Hepatocyte (in vitro differentiated cells): ENCODE results near the gene RNF149. TPM values are rescaled to one million over a fixed set of nuclear protein-coding genes. Genes with fewer than 3 reads are reported as not detected.

ENCODE experiments used
- DNase-seq: peaks from one replicate; pipeline ENCODE4 v3.0.0-alpha.2; 2016; ENCODE audit warnings: low spot score
- H2AFZ ChIP-seq: fragments of 200-600 bp; sonication (generic); 2 replicates; pipeline ENCODE4 v1.6.0; 2016; ENCODE audit warnings: antibody characterized with exemption, mild to moderate bottlenecking
- H3K27ac ChIP-seq: fragments of 200-600 bp; sonication (generic); 2 replicates; pipeline ENCODE4 v1.5.1; 2016; ENCODE audit warnings: mild to moderate bottlenecking
- H3K27me3 ChIP-seq: fragments of 200-600 bp; sonication (generic); 2 replicates; pipeline ENCODE4 v1.6.1; 2016
- H3K36me3 ChIP-seq: fragments of 200-600 bp; sonication (generic); replicated peaks from 2 replicates; pipeline ENCODE4 v1.5.1; 2016; ENCODE audit warnings: low read depth; ENCODE audit not compliant: insufficient read depth
- H3K4me1 ChIP-seq: fragments of 200-600 bp; sonication (generic); 2 replicates; pipeline ENCODE4 v1.5.1; 2016; ENCODE audit warnings: mild to moderate bottlenecking, moderate library complexity; ENCODE audit not compliant: insufficient read depth
- H3K4me2 ChIP-seq: fragments of 200-600 bp; sonication (generic); 2 replicates; pipeline ENCODE4 v1.6.0; 2016
- H3K4me3 ChIP-seq: fragments of 200-600 bp; sonication (generic); 2 replicates; pipeline ENCODE4 v1.5.1; 2016; ENCODE audit warnings: mild to moderate bottlenecking
- H3K79me2 ChIP-seq: fragments of 200-600 bp; sonication (generic); 2 replicates; pipeline ENCODE4 v1.6.0; 2017; ENCODE audit warnings: mild to moderate bottlenecking
- H3K9me2 ChIP-seq: fragments of 200-600 bp; sonication (generic); replicated peaks from 2 replicates; pipeline ENCODE4 v1.6.0; 2017; ENCODE audit warnings: mild to moderate bottlenecking; ENCODE audit not compliant: insufficient read depth
- H3K9me3 ChIP-seq: fragments of 200-600 bp; sonication (generic); 2 replicates; pipeline ENCODE4 v1.5.1; 2016; ENCODE audit warnings: low read depth, mild to moderate bottlenecking
- H4K20me1 ChIP-seq: fragments of 200-600 bp; sonication (generic); 2 replicates; pipeline ENCODE4 v1.6.0; 2016; ENCODE audit warnings: mild to moderate bottlenecking; ENCODE audit not compliant: insufficient read depth, poor library complexity, severe bottlenecking
- EZH2 ChIP-seq: fragments of 200-600 bp; sonication (generic); IDR thresholded peaks from 2 replicates; pipeline ENCODE4 v1.6.1; 2016; ENCODE audit warnings: antibody characterized with exemption, mild to moderate bottlenecking, borderline replicate concordance
- EZH2phosphoT487 ChIP-seq: fragments of 200-600 bp; sonication (generic); IDR thresholded peaks from one replicate; pipeline ENCODE4 v1.6.1; 2018; ENCODE audit warnings: antibody characterized with exemption, mild to moderate bottlenecking, low read depth, moderate library complexity; ENCODE audit not compliant: unreplicated experiment, severe bottlenecking
- WGBS: methylation state at CpG from one replicate; pipeline ENCODE4 v1.1.6; 2016; ENCODE audit warnings: low lambda C conversion rate; ENCODE audit errors: missing lambda C conversion rate; 5-methylcytosine and 5-hydroxymethylcytosine counted together
- polyA plus RNA-seq: library from polyadenylated mRNA; unstranded; fragments of >200 nt; fragmentation: Nextera tagmentation; extraction: Ambion mirVana; gene quantifications from 2 replicates; pipeline ENCODE4 v1.2.1, GENCODE V29; 2016
- total RNA-seq: library from RNA; depleted of rRNA; stranded (reverse); fragments of >200 nt; gene quantifications from 2 replicates; pipeline ENCODE4 v1.2.3, GENCODE V29; 2014
- TF ChIP-seq, protein P1 (sequence below): fragments of 200-600 bp; sonication (generic); IDR thresholded peaks from 2 replicates; pipeline ENCODE4 v1.5.1; 2016; ENCODE audit warnings: antibody characterized with exemption, mild to moderate bottlenecking; ENCODE audit not compliant: poor library complexity

Gene RNF149
- total and polyA plus RNA-seq, 2 experiments from 2014 or later: 60.7 to 64.6 TPM

- Histone ChIP-seq H3K9me3 (no peaks in the 10 kb centered on the region), H3K4me1 (no peaks in the 10 kb centered on the region), H3K9me2 (no peaks in the 10 kb centered on the region), H3K27me3 (no peaks in the 10 kb centered on the region), H2AFZ (no peak overlapping the region), H3K4me3 (no peak overlapping the region), H4K20me1 (peaks cover 20% of the 10 kb centered on the region), H3K4me2 (no peak overlapping the region), H3K27ac (no peak overlapping the region), H3K36me3 (no peaks in the 10 kb centered on the region), H3K79me2 (peaks cover 65% of the 10 kb centered on the region)
- TF ChIP-seq EZH2phosphoT487 (no peak), EZH2 (no peak)
- TF ChIP-seq, protein P1, sequence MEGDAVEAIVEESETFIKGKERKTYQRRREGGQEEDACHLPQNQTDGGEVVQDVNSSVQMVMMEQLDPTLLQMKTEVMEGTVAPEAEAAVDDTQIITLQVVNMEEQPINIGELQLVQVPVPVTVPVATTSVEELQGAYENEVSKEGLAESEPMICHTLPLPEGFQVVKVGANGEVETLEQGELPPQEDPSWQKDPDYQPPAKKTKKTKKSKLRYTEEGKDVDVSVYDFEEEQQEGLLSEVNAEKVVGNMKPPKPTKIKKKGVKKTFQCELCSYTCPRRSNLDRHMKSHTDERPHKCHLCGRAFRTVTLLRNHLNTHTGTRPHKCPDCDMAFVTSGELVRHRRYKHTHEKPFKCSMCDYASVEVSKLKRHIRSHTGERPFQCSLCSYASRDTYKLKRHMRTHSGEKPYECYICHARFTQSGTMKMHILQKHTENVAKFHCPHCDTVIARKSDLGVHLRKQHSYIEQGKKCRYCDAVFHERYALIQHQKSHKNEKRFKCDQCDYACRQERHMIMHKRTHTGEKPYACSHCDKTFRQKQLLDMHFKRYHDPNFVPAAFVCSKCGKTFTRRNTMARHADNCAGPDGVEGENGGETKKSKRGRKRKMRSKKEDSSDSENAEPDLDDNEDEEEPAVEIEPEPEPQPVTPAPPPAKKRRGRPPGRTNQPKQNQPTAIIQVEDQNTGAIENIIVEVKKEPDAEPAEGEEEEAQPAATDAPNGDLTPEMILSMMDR: no peak
- DNase-seq: no peak
Measured at GRCh38 chr2:101290711-101291110, 17.8 kb downstream of the RNF149 start.

- Histone ChIP-seq H3K9me2 (no peaks in the 10 kb centered on the region), H3K27ac (no peak overlapping the region), H3K27me3 (no peaks in the 10 kb centered on the region), H2AFZ (no peak overlapping the region), H4K20me1 (no peaks in the 10 kb centered on the region), H3K36me3 (no peaks in the 10 kb centered on the region), H3K79me2 (peaks cover 40% of the 10 kb centered on the region), H3K4me2 (no peak overlapping the region), H3K4me3 (no peak overlapping the region), H3K9me3 (no peaks in the 10 kb centered on the region), H3K4me1 (no peaks in the 10 kb centered on the region)
- DNase-seq: no peak
- no peak for TF ChIP-seq EZH2phosphoT487
- TF ChIP-seq, protein P1: no peak
- TF ChIP-seq EZH2: no peak
- 95% methylated on average over 2 of the region's 2 CpGs for WGBS
Measured at GRCh38 chr2:101287303-101287702, 21.2 kb downstream of the RNF149 start.

DNA sequence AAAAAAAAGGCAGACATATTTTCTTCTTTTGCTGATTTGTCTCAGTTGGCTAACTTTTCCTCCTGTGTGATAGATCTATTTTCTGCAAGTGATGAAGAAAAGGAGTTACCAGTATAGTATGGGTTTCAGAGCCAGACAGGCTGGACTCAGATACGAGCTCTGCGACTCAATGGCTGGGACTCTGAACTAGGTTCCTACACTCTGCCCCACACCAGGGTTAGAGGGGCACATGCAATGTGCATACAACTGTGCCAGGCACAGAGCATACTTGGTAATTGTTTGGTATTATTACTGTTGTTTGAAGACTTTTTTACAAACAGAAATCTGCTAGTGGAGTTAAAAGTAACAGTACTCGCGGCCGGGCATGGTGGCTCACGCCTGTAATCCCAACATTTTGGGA lies 21.8 kb downstream of the RNF149 start:
- no peaks in the 10 kb centered on the region for H3K9me3 ChIP-seq
- TF ChIP-seq, protein P1: no peak
- no peak for TF ChIP-seq EZH2
- no peak for TF ChIP-seq EZH2phosphoT487
- no peaks in the 10 kb centered on the region for H3K27me3 ChIP-seq
- no peak overlapping the region for H3K4me2 ChIP-seq
- no peak overlapping the region for H2AFZ ChIP-seq
- DNase-seq: no peak
- no peaks in the 10 kb centered on the region for H3K9me2 ChIP-seq
- H3K27ac ChIP-seq: no peak overlapping the region
- H3K36me3 ChIP-seq: no peaks in the 10 kb centered on the region
- H4K20me1 ChIP-seq: no peaks in the 10 kb centered on the region
- H3K79me2 ChIP-seq: peaks cover 34% of the 10 kb centered on the region
- no peak overlapping the region for H3K4me3 ChIP-seq
- whole genome bisulfite sequencing: 99% methylated on average over 6 of the region's 6 CpGs
- no peaks in the 10 kb centered on the region for H3K4me1 ChIP-seq

GRCh38 chr2:101282980-101283379 lies 25.5 kb downstream of the RNF149 start:
- no peaks in the 10 kb centered on the region for H3K36me3 ChIP-seq
- 91% methylated on average over 3 of the region's 3 CpGs for WGBS

More at GRCh38 chr2:101282980-101283379, 25.5 kb downstream of the RNF149 start:
- H3K79me2 ChIP-seq: peaks cover 10% of the 10 kb centered on the region
- no peaks in the 10 kb centered on the region for H3K9me2 ChIP-seq
- no peak overlapping the region for H3K4me3 ChIP-seq
- H3K9me3 ChIP-seq: no peaks in the 10 kb centered on the region
- H3K4me1 ChIP-seq: no peaks in the 10 kb centered on the region
- DNase-seq: no peak
- H2AFZ ChIP-seq: no peak overlapping the region
- H3K4me2 ChIP-seq: no peak overlapping the region
- H4K20me1 ChIP-seq: no peaks in the 10 kb centered on the region
- TF ChIP-seq EZH2phosphoT487 (no peak), EZH2 (no peak)
- no peaks in the 10 kb centered on the region for H3K27me3 ChIP-seq
- no peak overlapping the region for H3K27ac ChIP-seq
